Lower leg skin (tissue), 4 donors: Measurements from ENCODE around the gene RPL15. TPM values are rescaled to one million over a fixed set of nuclear protein-coding genes. Genes with fewer than 3 reads are reported as not detected.

ENCODE experiments used
- DNase-seq, 2 donors: peaks; one replicate each; pipeline ENCODE4 v3.0.0-alpha.2; 2019; ENCODE audit warnings: low spot score in 2 of 2
- H3K4me3 ChIP-seq: fragments of 200-600 bp; sonication (generic); 2 replicates; pipeline ENCODE4 v1.5.1; 2017; ENCODE audit warnings: mild to moderate bottlenecking, low read depth; ENCODE audit not compliant: poor library complexity, severe bottlenecking
- POLR2A ChIP-seq, 2 donors: fragments of 450-650 bp; IDR thresholded peaks; one replicate each; pipeline ENCODE4 v1.6.1; 2016 to 2017; ENCODE audit warnings: antibody characterized with exemption in 2 of 2, mild to moderate bottlenecking in 1 of 2, moderate library complexity in 1 of 2
- WGBS, 2 donors: methylation state at CpG; one replicate each; pipeline ENCODE4 v1.1.5; 2018; 5-methylcytosine and 5-hydroxymethylcytosine counted together
- intact Hi-C: fragments of 100-400 bp; cut with DNase I; formaldehyde crosslinking; loops from one replicate; pipeline ENCODE4 v1.15.0; 2023; ENCODE audit warnings: low total_unique reads
- total RNA-seq, 4 donors: library from RNA; depleted of rRNA; stranded (reverse); fragments of >200 nt; gene quantifications; one replicate each; pipeline ENCODE4 v1.1.0, GENCODE V29; 2016
- TF ChIP-seq, protein P1 (sequence below), 3 donors: fragments of 450-650 bp; IDR thresholded peaks; one replicate each; pipeline ENCODE4 v1.5.1; 2016; ENCODE audit warnings: antibody characterized with exemption in 3 of 3, mild to moderate bottlenecking in 3 of 3, moderate library complexity in 2 of 3

Gene RPL15
- total RNA-seq, 4 donors from 2014 or later = 2,087 to 2,833 (median 2,394) TPM

DNA sequence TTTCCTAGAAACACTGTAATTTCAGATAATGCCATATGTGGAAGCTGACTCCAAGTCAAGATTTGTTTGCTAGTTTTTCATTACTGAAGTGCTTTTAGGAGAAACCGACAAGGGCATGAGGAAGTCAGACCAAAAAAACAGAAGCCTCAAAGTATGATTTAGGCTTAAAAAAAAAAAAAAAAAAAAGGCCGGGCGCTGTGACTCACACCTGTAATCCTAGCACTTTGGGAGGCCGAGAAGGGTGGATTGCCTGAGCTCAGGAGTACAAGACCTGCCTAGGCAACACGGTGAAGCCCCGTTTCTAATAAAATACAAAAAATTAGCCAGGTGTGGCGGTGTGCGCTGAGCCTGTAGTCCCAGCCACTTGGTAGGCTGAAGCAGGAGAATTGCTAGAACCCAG lies 11.6 kb downstream of the RPL15 start:
- no peak for DNase-seq
- intact Hi-C loops = no loop called here
- TF ChIP-seq, protein P1, sequence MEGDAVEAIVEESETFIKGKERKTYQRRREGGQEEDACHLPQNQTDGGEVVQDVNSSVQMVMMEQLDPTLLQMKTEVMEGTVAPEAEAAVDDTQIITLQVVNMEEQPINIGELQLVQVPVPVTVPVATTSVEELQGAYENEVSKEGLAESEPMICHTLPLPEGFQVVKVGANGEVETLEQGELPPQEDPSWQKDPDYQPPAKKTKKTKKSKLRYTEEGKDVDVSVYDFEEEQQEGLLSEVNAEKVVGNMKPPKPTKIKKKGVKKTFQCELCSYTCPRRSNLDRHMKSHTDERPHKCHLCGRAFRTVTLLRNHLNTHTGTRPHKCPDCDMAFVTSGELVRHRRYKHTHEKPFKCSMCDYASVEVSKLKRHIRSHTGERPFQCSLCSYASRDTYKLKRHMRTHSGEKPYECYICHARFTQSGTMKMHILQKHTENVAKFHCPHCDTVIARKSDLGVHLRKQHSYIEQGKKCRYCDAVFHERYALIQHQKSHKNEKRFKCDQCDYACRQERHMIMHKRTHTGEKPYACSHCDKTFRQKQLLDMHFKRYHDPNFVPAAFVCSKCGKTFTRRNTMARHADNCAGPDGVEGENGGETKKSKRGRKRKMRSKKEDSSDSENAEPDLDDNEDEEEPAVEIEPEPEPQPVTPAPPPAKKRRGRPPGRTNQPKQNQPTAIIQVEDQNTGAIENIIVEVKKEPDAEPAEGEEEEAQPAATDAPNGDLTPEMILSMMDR (IDR thresholded peaks at IDR 0.05) = no peak
- no peak for TF ChIP-seq POLR2A (IDR thresholded peaks at IDR 0.05)
- 50% methylated on average over 8 of the region's 8 CpGs for WGBS, 2 donors
- no peak overlapping the region for H3K4me3 ChIP-seq

DNA sequence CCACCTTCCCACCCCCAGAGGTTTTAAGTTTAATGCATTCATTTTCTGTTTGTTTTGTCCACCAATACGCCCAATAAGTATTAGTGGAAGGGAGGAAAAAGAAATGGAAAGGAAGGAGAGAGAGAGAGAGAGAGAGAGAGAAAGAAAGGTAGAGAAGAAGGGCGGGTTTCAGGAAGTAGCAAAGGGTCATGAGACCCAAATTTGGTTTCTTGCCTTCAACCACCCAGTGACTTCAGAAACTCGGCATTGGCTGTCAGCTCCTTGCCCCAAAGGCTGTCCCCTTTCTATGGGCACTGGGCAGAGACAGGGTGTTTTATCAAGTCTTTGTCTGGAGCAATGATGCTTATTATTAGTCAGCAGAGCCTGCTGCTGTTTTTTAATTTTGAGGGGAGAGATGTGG lies 14.7 kb downstream of the RPL15 start:
- intact Hi-C loops = no loop called here
- no peak for TF ChIP-seq POLR2A (IDR thresholded peaks at IDR 0.05)
- TF ChIP-seq, protein P1 (IDR thresholded peaks at IDR 0.05) = no peak
- WGBS, 2 donors = 83 to 87% methylated on average over 3 of the region's 3 CpGs
- no peak for DNase-seq
- no peak overlapping the region for H3K4me3 ChIP-seq

- intact Hi-C loops = no loop called here
- WGBS, 2 donors = 80 to 97% methylated on average over 4 of the region's 4 CpGs
- DNase-seq = no peak
- H3K4me3 ChIP-seq = no peak overlapping the region
- TF ChIP-seq POLR2A (IDR thresholded peaks at IDR 0.05) = no peak
- TF ChIP-seq, protein P1 (IDR thresholded peaks at IDR 0.05) = no peak
Measured at GRCh38 chr3:23932571-23932970, 15.6 kb downstream of the RPL15 start.

GRCh38 chr3:23934253-23934652 lies 17.3 kb downstream of the RPL15 start:
- 77 to 82% methylated on average over 4 of the region's 4 CpGs for WGBS, 2 donors
- no peak for TF ChIP-seq POLR2A (IDR thresholded peaks at IDR 0.05)
- TF ChIP-seq, protein P1 (IDR thresholded peaks at IDR 0.05) = no peak
- no peak for DNase-seq
- intact Hi-C loops = no loop called here
- H3K4me3 ChIP-seq = no peak overlapping the region

DNA sequence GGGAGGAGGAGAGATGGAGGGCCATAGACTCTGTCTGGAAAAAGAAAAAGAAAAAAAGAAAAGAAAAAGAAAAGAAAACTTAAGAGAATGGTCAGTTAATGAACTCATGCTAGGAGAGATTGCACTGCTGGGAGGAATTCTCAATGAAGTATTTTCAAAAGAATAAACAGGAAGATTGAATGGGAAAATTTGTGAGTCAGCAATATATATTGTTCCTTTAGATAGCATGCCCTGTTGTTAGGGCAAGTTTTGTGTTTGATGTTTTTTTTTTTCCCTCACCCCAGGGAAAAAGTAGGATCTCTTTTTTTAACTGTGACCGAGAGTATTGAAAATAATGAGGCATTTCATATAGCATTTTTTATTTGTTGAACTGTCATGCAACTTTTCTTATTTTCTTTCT lies 20.4 kb downstream of the RPL15 start:
- WGBS, 2 donors = 78 to 88% methylated on average over 1 of the region's 1 CpG
- TF ChIP-seq, protein P1 (IDR thresholded peaks at IDR 0.05) = no peak
- TF ChIP-seq POLR2A (IDR thresholded peaks at IDR 0.05) = no peak
- DNase-seq = no peak
- intact Hi-C loops = no loop called here
- no peak overlapping the region for H3K4me3 ChIP-seq

GRCh38 chr3:23938688-23939087 lies 21.8 kb downstream of the RPL15 start:
- no peak for DNase-seq
- TF ChIP-seq, protein P1 (IDR thresholded peaks at IDR 0.05) = no peak
- TF ChIP-seq POLR2A (IDR thresholded peaks at IDR 0.05) = no peak
- intact Hi-C loops = no loop called here
- H3K4me3 ChIP-seq = no peak overlapping the region
